ENCODE results near the gene PRPSAP2. TPM values are rescaled to one million over a fixed set of nuclear protein-coding genes. Genes with fewer than 3 reads are reported as not detected.

The PRPSAP2 gene
- polyA plus RNA-seq, 1 donor from 2014 or later, result 358 TPM

DNA sequence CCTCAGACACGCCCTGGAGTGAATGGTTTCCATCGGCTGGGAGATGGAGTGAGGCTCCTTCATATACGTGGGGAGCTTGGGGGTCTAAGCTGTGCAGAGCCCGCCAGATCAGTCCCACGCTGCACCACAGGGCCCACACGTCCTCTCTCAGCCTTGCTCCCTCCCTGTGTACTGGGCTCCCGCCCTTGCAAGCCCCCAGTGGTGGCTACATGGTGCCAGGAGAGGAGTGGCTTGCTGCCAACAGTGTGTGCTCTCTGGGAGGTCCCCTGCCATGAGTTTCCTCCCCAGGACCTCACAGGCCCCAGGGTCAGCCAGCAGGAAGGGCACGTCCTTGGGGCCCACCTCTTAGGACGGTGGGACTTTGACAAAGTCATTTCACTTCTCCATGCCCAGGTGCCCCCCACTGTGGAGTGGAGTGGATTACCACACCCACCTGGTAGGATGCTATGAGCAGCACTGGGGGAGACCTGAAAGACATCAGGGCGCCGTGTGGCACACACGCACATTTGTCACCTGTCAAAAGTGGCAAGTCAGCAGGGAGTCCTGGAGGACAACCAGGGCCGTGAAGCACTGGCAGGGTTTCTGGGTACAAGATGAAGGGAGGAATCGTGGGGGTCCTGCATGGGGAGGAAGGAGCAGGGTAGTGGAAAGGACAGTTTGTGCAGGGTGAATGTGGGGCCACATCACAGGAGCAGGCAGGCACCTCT lies 107.8 kb downstream of the PRPSAP2 start:
- Histone ChIP-seq H3F3A (ENCODE audit: insufficient read depth, low read length, poor library complexity, severe bottlenecking) (no peaks in the 10 kb centered on the region), H3K36me3 (ENCODE audit: insufficient read depth, low read length) (no peaks in the 10 kb centered on the region), H2AFZ (ENCODE audit: low read depth, low read length) (no peak overlapping the region), H3K27me3 (ENCODE audit: insufficient read depth, low read depth, low read length) (no peaks in the 10 kb centered on the region), H3K27ac (ENCODE audit: low read length) (no peak overlapping the region), H4K20me1 (ENCODE audit: insufficient read depth) (no peaks in the 10 kb centered on the region), H3K4me2 (ENCODE audit: low read length) (no peak overlapping the region), H3K79me2 (replicated peaks; ENCODE audit: insufficient read depth, low read length) (no peaks in the 10 kb centered on the region), H3K9ac (ENCODE audit: low read length) (no peak overlapping the region), H3K4me3 (ENCODE audit: low read length) (no peak overlapping the region), H3K9me2 (ENCODE audit: insufficient read depth, low read length) (no peaks in the 10 kb centered on the region), H3K9me3 (ENCODE audit: low read length) (no peaks in the 10 kb centered on the region)
- no peak for TF ChIP-seq EZH2 (IDR thresholded peaks at IDR 0.05; ENCODE audit: borderline replicate concordance, insufficient read depth, low read length, poor library complexity, severe bottlenecking)

GRCh38 chr17:18966831-18967624 lies 109.1 kb downstream of the PRPSAP2 start:
- no peak for TF ChIP-seq CTCF (IDR thresholded peaks at IDR 0.05; ENCODE audit: poor library complexity, severe bottlenecking)
- TF ChIP-seq MXI1 (conservative IDR thresholded peaks at IDR 0.05; ENCODE audit: poor library complexity, severe bottlenecking), result no peak
- TF ChIP-seq POLR2AphosphoS5 (IDR thresholded peaks at IDR 0.05), result no peak
- no peak for TF ChIP-seq TAF1 (IDR thresholded peaks at IDR 0.05; ENCODE audit: low read depth)
- no peak for TF ChIP-seq EP300 (conservative IDR thresholded peaks at IDR 0.05; ENCODE audit: poor library complexity, severe bottlenecking)
- TF ChIP-seq EZH2 (IDR thresholded peaks at IDR 0.05; ENCODE audit: borderline replicate concordance, insufficient read depth, low read length, poor library complexity, severe bottlenecking), result no peak
- no peak for TF ChIP-seq RAD21 (conservative IDR thresholded peaks at IDR 0.05)
- TF ChIP-seq, protein P1, sequence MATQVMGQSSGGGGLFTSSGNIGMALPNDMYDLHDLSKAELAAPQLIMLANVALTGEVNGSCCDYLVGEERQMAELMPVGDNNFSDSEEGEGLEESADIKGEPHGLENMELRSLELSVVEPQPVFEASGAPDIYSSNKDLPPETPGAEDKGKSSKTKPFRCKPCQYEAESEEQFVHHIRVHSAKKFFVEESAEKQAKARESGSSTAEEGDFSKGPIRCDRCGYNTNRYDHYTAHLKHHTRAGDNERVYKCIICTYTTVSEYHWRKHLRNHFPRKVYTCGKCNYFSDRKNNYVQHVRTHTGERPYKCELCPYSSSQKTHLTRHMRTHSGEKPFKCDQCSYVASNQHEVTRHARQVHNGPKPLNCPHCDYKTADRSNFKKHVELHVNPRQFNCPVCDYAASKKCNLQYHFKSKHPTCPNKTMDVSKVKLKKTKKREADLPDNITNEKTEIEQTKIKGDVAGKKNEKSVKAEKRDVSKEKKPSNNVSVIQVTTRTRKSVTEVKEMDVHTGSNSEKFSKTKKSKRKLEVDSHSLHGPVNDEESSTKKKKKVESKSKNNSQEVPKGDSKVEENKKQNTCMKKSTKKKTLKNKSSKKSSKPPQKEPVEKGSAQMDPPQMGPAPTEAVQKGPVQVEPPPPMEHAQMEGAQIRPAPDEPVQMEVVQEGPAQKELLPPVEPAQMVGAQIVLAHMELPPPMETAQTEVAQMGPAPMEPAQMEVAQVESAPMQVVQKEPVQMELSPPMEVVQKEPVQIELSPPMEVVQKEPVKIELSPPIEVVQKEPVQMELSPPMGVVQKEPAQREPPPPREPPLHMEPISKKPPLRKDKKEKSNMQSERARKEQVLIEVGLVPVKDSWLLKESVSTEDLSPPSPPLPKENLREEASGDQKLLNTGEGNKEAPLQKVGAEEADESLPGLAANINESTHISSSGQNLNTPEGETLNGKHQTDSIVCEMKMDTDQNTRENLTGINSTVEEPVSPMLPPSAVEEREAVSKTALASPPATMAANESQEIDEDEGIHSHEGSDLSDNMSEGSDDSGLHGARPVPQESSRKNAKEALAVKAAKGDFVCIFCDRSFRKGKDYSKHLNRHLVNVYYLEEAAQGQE (IDR thresholded peaks at IDR 0.05; ENCODE audit: borderline replicate concordance), result no peak
- no peak for TF ChIP-seq SMC3 (conservative IDR thresholded peaks at IDR 0.05; ENCODE audit: poor library complexity)
- no peaks in the 10 kb centered on the region for H3K27me3 ChIP-seq (ENCODE audit: insufficient read depth, low read depth, low read length)
- no peaks in the 10 kb centered on the region for H3K79me2 ChIP-seq (replicated peaks; ENCODE audit: insufficient read depth, low read length)

More at GRCh38 chr17:18966831-18967624, 109.1 kb downstream of the PRPSAP2 start:
- Histone ChIP-seq H3K4me2 (ENCODE audit: low read length) (no peak overlapping the region), H3K9me2 (ENCODE audit: insufficient read depth, low read length) (no peaks in the 10 kb centered on the region), H3K27ac (ENCODE audit: low read length) (no peak overlapping the region), H3F3A (ENCODE audit: insufficient read depth, low read length, poor library complexity, severe bottlenecking) (no peaks in the 10 kb centered on the region), H2AFZ (ENCODE audit: low read depth, low read length) (no peak overlapping the region), H3K9ac (ENCODE audit: low read length) (no peak overlapping the region), H3K4me3 (ENCODE audit: low read length) (no peak overlapping the region), H3K9me3 (ENCODE audit: low read length) (no peaks in the 10 kb centered on the region), H4K20me1 (ENCODE audit: insufficient read depth) (no peaks in the 10 kb centered on the region), H3K36me3 (ENCODE audit: insufficient read depth, low read length) (no peaks in the 10 kb centered on the region)

Measured in neural cell (in vitro differentiated cells).